IMR-90 (cell line): ENCODE data around the gene KBTBD13. TPM values are rescaled to one million over a fixed set of nuclear protein-coding genes. Genes with fewer than 3 reads are reported as not detected.
A peak's percentile ranks its signal among the peaks of the same experiment; 100 is the strongest.

ENCODE experiments used
- ATAC-seq: fragments of 200-7000 bp; cut with Tn5 transposase; 2 replicates; pipeline ENCODE4 v1.9.1; 2020; ENCODE audit warnings: low read depth, mild to moderate bottlenecking, moderate library complexity
- BruUV-seq: library from RNA; stranded (reverse); fragments of 400-500 nt; replicated peaks from 2 replicates; lab custom pipeline; 2021; lab: Mats Ljungman, UMichigan
- CTCF ChIA-PET: fragments of 300-600 bp; formaldehyde crosslinking; extraction: SDS; loops from one replicate; lab custom pipeline; 2021; ENCODE audit warnings: antibody characterized with exemption; lab: Yijun Ruan, JAX
- POLR2A ChIA-PET: fragments of 300-600 bp; sonication (Branson Sonifier 250); formaldehyde crosslinking; loops from one replicate; lab custom pipeline; 2022; ENCODE audit warnings: antibody characterized with exemption; ENCODE audit not compliant: unreplicated experiment; lab: Charles Lee
- DNase-seq: peaks from one replicate; pipeline ENCODE4 v3.0.0; 2013
- H2AFZ ChIP-seq: replicated peaks from 2 replicates; pipeline ENCODE3; 2013; ENCODE audit warnings: low read length, mild to moderate bottlenecking; ENCODE audit not compliant: poor library complexity
- H2AK5ac ChIP-seq: 2 replicates; pipeline ENCODE4 v1.6.1; 2013; ENCODE audit warnings: low read depth, low read length, inconsistent platforms
- H2AK9ac ChIP-seq: replicated peaks from 2 replicates; pipeline ENCODE3; 2013; ENCODE audit warnings: mild to moderate bottlenecking, low read depth, low read length, moderate library complexity; ENCODE audit not compliant: poor library complexity
- H2BK120ac ChIP-seq: 2 replicates; pipeline ENCODE4 v1.6.1; 2013; ENCODE audit warnings: low read depth, low read length, inconsistent platforms
- H2BK15ac ChIP-seq: 3 replicates; pipeline ENCODE4 v1.6.1; 2013; ENCODE audit warnings: low read depth, low read length, inconsistent platforms
- H2BK20ac ChIP-seq: 2 replicates; pipeline ENCODE4 v1.6.1; 2013; ENCODE audit warnings: low read depth, mild to moderate bottlenecking, inconsistent platforms, low read length, moderate library complexity
- H2BK5ac ChIP-seq: 2 replicates; pipeline ENCODE4 v1.6.1; 2013; ENCODE audit warnings: mild to moderate bottlenecking, low read depth, low read length, inconsistent platforms; ENCODE audit not compliant: poor library complexity, severe bottlenecking
- H3K14ac ChIP-seq: replicated peaks from 2 replicates; pipeline ENCODE4 v1.6.1; 2013; ENCODE audit warnings: low read depth, low read length, inconsistent platforms
- H3K18ac ChIP-seq: 2 replicates; pipeline ENCODE4 v1.6.1; 2013; ENCODE audit warnings: low read depth, low read length, control low read depth
- H3K23ac ChIP-seq: 2 replicates; pipeline ENCODE4 v1.6.1; 2013; ENCODE audit warnings: low read depth, low read length, inconsistent platforms
- H3K27ac ChIP-seq: 2 replicates; pipeline ENCODE4 v1.5.1; 2013; ENCODE audit warnings: mild to moderate bottlenecking, control low read depth, low read length; ENCODE audit not compliant: insufficient read depth
- H3K27me3 ChIP-seq: 2 replicates; pipeline ENCODE4 v1.6.1; 2013; ENCODE audit warnings: low read length; ENCODE audit not compliant: control insufficient read depth, insufficient read depth
- H3K36me3 ChIP-seq: 2 replicates; pipeline ENCODE4 v1.6.1; 2013; ENCODE audit warnings: low read length, mixed read lengths; ENCODE audit not compliant: control insufficient read depth, insufficient read depth
- H3K4ac ChIP-seq: 2 replicates; pipeline ENCODE4 v1.6.1; 2013; ENCODE audit warnings: low read depth, low read length, inconsistent platforms
- H3K4me1 ChIP-seq: 2 replicates; pipeline ENCODE4 v1.6.1; 2013; ENCODE audit warnings: low read length, mixed read lengths; ENCODE audit not compliant: control insufficient read depth, insufficient read depth
- H3K4me2 ChIP-seq: 2 replicates; pipeline ENCODE4 v1.6.1; 2013; ENCODE audit warnings: low read depth, mild to moderate bottlenecking, control low read depth, low read length, moderate library complexity
- H3K4me3 ChIP-seq: 2 replicates; pipeline ENCODE4 v1.5.1; 2013; ENCODE audit warnings: low read depth, mild to moderate bottlenecking, control low read depth, low read length, moderate library complexity; ENCODE audit not compliant: insufficient read depth
- H3K56ac ChIP-seq: 2 replicates; pipeline ENCODE4 v1.6.1; 2013; ENCODE audit warnings: low read length, inconsistent platforms; ENCODE audit not compliant: insufficient read depth; ENCODE audit errors: extremely low read depth
- H3K79me1 ChIP-seq, 2 experiments: 2 replicates each; pipeline ENCODE4 v1.6.1; 2013; ENCODE audit warnings: low read length in 2 of 2, inconsistent platforms in 1 of 2, low read depth in 1 of 2
- H3K9ac ChIP-seq: 2 replicates; pipeline ENCODE4 v1.6.1; 2013; ENCODE audit warnings: low read depth, low read length, control low read depth
- H3K9me1 ChIP-seq: 2 replicates; pipeline ENCODE4 v1.6.1; 2013; ENCODE audit warnings: low read length, inconsistent platforms; ENCODE audit not compliant: insufficient read depth
- H3K9me3 ChIP-seq: 2 replicates; pipeline ENCODE4 v1.6.1; 2013; ENCODE audit warnings: low read length; ENCODE audit not compliant: control insufficient read depth, insufficient read depth
- H4K20me1 ChIP-seq: 2 replicates; pipeline ENCODE4 v1.6.1; 2013; ENCODE audit warnings: low read length, inconsistent platforms; ENCODE audit not compliant: insufficient read depth
- H4K5ac ChIP-seq: 2 replicates; pipeline ENCODE4 v1.6.1; 2013; ENCODE audit warnings: mild to moderate bottlenecking, low read depth, low read length, control low read depth
- H4K8ac ChIP-seq, 2 experiments: 2 replicates each; pipeline ENCODE4 v1.6.1; 2013; ENCODE audit warnings: low read depth in 2 of 2, low read length in 2 of 2, control low read depth in 1 of 2, inconsistent platforms in 1 of 2
- H4K91ac ChIP-seq: 2 replicates; pipeline ENCODE4 v1.6.1; 2013; ENCODE audit warnings: low read depth, low read length, inconsistent platforms; ENCODE audit not compliant: insufficient read depth
- CEBPB ChIP-seq: IDR thresholded peaks from 2 replicates; pipeline ENCODE4 v1.6.1; 2012; ENCODE audit warnings: low read depth, low read length, improper control_type of control experiment
- FOS ChIP-seq: fragments of 150-350 bp; IDR thresholded peaks from 2 replicates; pipeline ENCODE4 v1.6.1; 2016; ENCODE audit warnings: low read depth, low read length
- NFE2L2 ChIP-seq: fragments of 150-350 bp; IDR thresholded peaks from 2 replicates; pipeline ENCODE4 v1.6.1; 2016; ENCODE audit warnings: low read depth, mild to moderate bottlenecking, low read length
- POLR2A ChIP-seq: IDR thresholded peaks from 2 replicates; pipeline ENCODE4 v1.6.1; 2012; ENCODE audit warnings: mild to moderate bottlenecking, low read depth, low read length
- RAD21 ChIP-seq: IDR thresholded peaks from 2 replicates; pipeline ENCODE4 v1.6.1; 2012; ENCODE audit warnings: low read length, improper control_type of control experiment
- RCOR1 ChIP-seq: IDR thresholded peaks from 2 replicates; pipeline ENCODE4 v1.6.1; 2012; ENCODE audit warnings: mild to moderate bottlenecking, low read length, improper control_type of control experiment; ENCODE audit not compliant: insufficient replicate concordance
- WGBS, 2 experiments: methylation state at CpG; one replicate each; pipeline versions ENCODE4 v1.1.5 to v1.1.7; 2013; ENCODE audit warnings: missing lambda C conversion rate in 2 of 2; ENCODE audit not compliant: insufficient read length in 1 of 2; ENCODE audit errors: extremely low coverage in 2 of 2; 5-methylcytosine and 5-hydroxymethylcytosine counted together
- dilution Hi-C: fragments of 300-500 bp; cut with HindIII; formaldehyde crosslinking; loops from one replicate; pipeline ENCODE4 v1.14.3; 2018; ENCODE audit warnings: low sequenced_read_pairs; ENCODE audit not compliant: unreplicated experiment
- in situ Hi-C: fragments of 300-500 bp; cut with MboI; formaldehyde crosslinking; loops from 3 replicates; pipeline ENCODE4 v1.14.3; 2019; ENCODE audit warnings: low sequenced_read_pairs, inconsistent platforms, mixed read lengths
- intact Hi-C: fragments of 100-400 bp; cut with micrococcal nuclease; formaldehyde crosslinking; loops from 2 replicates; pipeline ENCODE4 v1.10.0; 2022
- polyA plus RNA-seq, 3 experiments: library from polyadenylated mRNA; depleted of rRNA; stranded (reverse); fragments of >200 nt; gene quantifications; 2 replicates each; pipeline ENCODE4 v1.2.3, GENCODE V29; 2012; ENCODE audit warnings: low replicate concordance in 1 of 3
- total RNA-seq: library from RNA; depleted of rRNA; stranded (reverse); fragments of >200 nt; gene quantifications from 2 replicates; pipeline ENCODE4 v1.2.3, GENCODE V29; 2012

Gene KBTBD13
- total and polyA plus RNA-seq, 2 of the 4 experiments (the other 2 are of a cell fraction): not detected

DNA sequence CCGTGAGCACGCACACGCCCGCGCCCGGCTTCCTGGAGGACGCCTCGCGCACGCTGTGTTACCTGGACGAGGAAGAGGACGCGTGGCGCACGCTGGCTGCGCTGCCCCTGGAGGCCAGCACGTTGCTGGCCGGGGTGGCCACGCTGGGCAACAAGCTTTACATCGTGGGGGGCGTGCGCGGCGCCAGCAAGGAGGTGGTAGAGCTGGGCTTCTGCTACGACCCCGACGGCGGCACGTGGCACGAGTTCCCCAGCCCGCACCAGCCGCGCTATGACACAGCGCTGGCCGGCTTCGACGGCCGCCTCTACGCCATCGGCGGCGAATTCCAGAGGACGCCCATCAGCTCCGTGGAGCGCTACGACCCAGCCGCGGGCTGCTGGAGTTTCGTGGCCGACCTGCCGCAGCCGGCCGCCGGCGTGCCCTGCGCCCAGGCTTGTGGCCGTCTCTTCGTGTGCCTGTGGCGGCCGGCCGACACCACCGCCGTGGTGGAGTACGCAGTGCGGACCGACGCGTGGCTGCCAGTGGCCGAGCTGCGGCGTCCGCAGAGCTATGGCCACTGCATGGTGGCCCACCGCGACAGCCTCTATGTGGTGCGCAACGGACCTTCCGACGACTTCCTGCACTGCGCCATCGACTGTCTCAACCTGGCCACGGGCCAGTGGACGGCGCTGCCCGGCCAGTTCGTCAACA, 890 bp downstream of the KBTBD13 start:
- Histone ChIP-seq H3K79me1 (no peaks in the 10 kb centered on the region), H3K18ac (no peak overlapping the region), H3K4ac (no peak overlapping the region), H4K91ac (no peak overlapping the region), H2BK20ac (no peak overlapping the region), H2AK9ac (no peak overlapping the region), H3K14ac (no peak overlapping the region), H4K5ac (no peak overlapping the region), H3K36me3 (no peaks in the 10 kb centered on the region), H2BK120ac (no peak overlapping the region), H3K9ac (no peak overlapping the region), H2BK15ac (no peak overlapping the region), H2BK5ac (no peak overlapping the region), H4K8ac (no peak overlapping the region), H3K4me2 (no peak overlapping the region), H3K4me3 (no peak overlapping the region), H2AK5ac (no peak overlapping the region), H3K56ac (no peak overlapping the region), H3K27ac (no peak overlapping the region), H2AFZ (peak overlapping the region; percentile 72), H3K4me1 (peaks cover 3% of the 10 kb centered on the region; the same call in 1 of the 2 replicates), H4K20me1 (no peaks in the 10 kb centered on the region; the same call in none of the 2 replicates), H3K9me1 (peaks cover 3% of the 10 kb centered on the region; the same call in 1 of the 2 replicates), H3K23ac (no peak overlapping the region), H3K9me3 (no peaks in the 10 kb centered on the region), H3K27me3 (peaks cover 34% of the 10 kb centered on the region)
- TF ChIP-seq CEBPB: no peak
- TF ChIP-seq NFE2L2: no peak
- no peak for TF ChIP-seq FOS
- no peak for TF ChIP-seq RCOR1
- no peak for TF ChIP-seq RAD21
- TF ChIP-seq POLR2A: no peak
- CTCF ChIA-PET: no interaction called here
- POLR2A ChIA-PET: no interaction called here
- 77% methylated on average over 83 of the region's 85 CpGs; no CpG with 5 or more reads in 1 of the 2 experiments for WGBS, 2 experiments
- ATAC-seq (no peak), DNase-seq (no peak)
- intact Hi-C loops: no loop called here
- in situ Hi-C loops: no loop called here
- dilution Hi-C loops: no loop called here
- BruUV-seq: no TSS peak
